PC-9 (cell line): ENCODE results near the gene PSMB2. TPM values are rescaled to one million over a fixed set of nuclear protein-coding genes. Genes with fewer than 3 reads are reported as not detected.

Experiments used
- BruUV-seq: library from RNA; stranded (reverse); fragments of 400-500 nt; replicated peaks from 2 replicates; lab custom pipeline; 2021; lab: Mats Ljungman, UMichigan
- CTCF ChIA-PET: fragments of 300-600 bp; sonication (Branson Sonifier 250); formaldehyde crosslinking; loops from one replicate; lab custom pipeline; 2022; ENCODE audit warnings: antibody characterized with exemption; lab: Charles Lee
- POLR2A ChIA-PET: fragments of 300-600 bp; sonication (Branson Sonifier 250); formaldehyde crosslinking; loops from one replicate; lab custom pipeline; 2022; ENCODE audit warnings: antibody characterized with exemption; ENCODE audit not compliant: unreplicated experiment; lab: Charles Lee
- DNase-seq, 2 experiments: peaks; one replicate each; pipeline versions ENCODE4 v3.0.0 to v3.0.0-alpha.2; 2015 to 2022; ENCODE audit warnings: mixed read lengths in 1 of 2
- H2AFZ ChIP-seq: fragments of 200-600 bp; sonication (generic); 2 replicates; pipeline ENCODE4 v1.8.1; 2017; ENCODE audit warnings: antibody characterized with exemption
- H3F3A ChIP-seq: fragments of 200-600 bp; sonication (generic); 2 replicates; pipeline ENCODE4 v1.8.1; 2017; ENCODE audit warnings: antibody characterized with exemption, mild to moderate bottlenecking, low read depth; ENCODE audit not compliant: insufficient read depth
- H3K27ac ChIP-seq: fragments of 200-600 bp; sonication (generic); 2 replicates; pipeline ENCODE4 v1.6.1; 2016; ENCODE audit warnings: mixed run types
- H3K27me3 ChIP-seq: fragments of 200-600 bp; sonication (generic); 2 replicates; pipeline ENCODE4 v1.6.1; 2016; ENCODE audit warnings: low read depth, mixed run types; ENCODE audit not compliant: insufficient read depth
- H3K36me3 ChIP-seq: fragments of 200-600 bp; sonication (generic); 2 replicates; pipeline ENCODE4 v1.6.1; 2016; ENCODE audit warnings: low read depth, mixed run types
- H3K4me1 ChIP-seq: fragments of 200-600 bp; sonication (generic); replicated peaks from 2 replicates; pipeline ENCODE4 v1.6.1; 2016; ENCODE audit warnings: mixed run types; ENCODE audit not compliant: insufficient read depth
- H3K4me2 ChIP-seq: fragments of 200-600 bp; sonication (generic); 2 replicates; pipeline ENCODE4 v1.6.1; 2017; ENCODE audit warnings: mixed run types
- H3K4me3 ChIP-seq: fragments of 200-600 bp; sonication (generic); 2 replicates; pipeline ENCODE4 v1.6.1; 2016; ENCODE audit warnings: mixed run types
- H3K79me2 ChIP-seq: fragments of 200-600 bp; sonication (generic); 2 replicates; pipeline ENCODE4 v1.6.1; 2017; ENCODE audit warnings: low read depth, mixed run types
- H3K9me2 ChIP-seq: fragments of 200-600 bp; sonication (generic); 2 replicates; pipeline ENCODE4 v1.8.1; 2017; ENCODE audit warnings: mild to moderate bottlenecking; ENCODE audit not compliant: insufficient read depth
- H3K9me3 ChIP-seq: fragments of 200-600 bp; sonication (generic); 2 replicates; pipeline ENCODE4 v1.8.1; 2016; ENCODE audit warnings: low read depth; ENCODE audit not compliant: insufficient read depth
- H4K20me1 ChIP-seq: fragments of 200-600 bp; sonication (generic); 2 replicates; pipeline ENCODE4 v1.8.1; 2017; ENCODE audit not compliant: insufficient read depth
- CTCF ChIP-seq: fragments of 200-600 bp; sonication (generic); conservative IDR thresholded peaks from 2 replicates; pipeline ENCODE4 v1.6.1; 2017; ENCODE audit warnings: mixed run types, antibody characterized with exemption, mild to moderate bottlenecking, moderate library complexity
- EZH2 ChIP-seq: fragments of 200-600 bp; sonication (generic); IDR thresholded peaks from 2 replicates; pipeline ENCODE4 v1.8.0; 2017; ENCODE audit warnings: antibody characterized with exemption, low read depth
- intact Hi-C: fragments of 100-400 bp; cut with micrococcal nuclease; formaldehyde crosslinking; loops from one replicate; pipeline ENCODE4 v1.10.0; 2022; ENCODE audit not compliant: unreplicated experiment
- total RNA-seq: library from RNA; stranded (reverse); gene quantifications from 2 replicates; pipeline ENCODE4 v1.2.3, GENCODE V29; 2021

Gene PSMB2
- total RNA-seq, 1 experiment from 2014 or later = 206 TPM

GRCh38 chr1:35622510-35623178 lies 18.7 kb downstream of the PSMB2 start:
- H3F3A ChIP-seq = peaks cover 5% of the 10 kb centered on the region; the same call in 1 of the 2 replicates
- intact Hi-C loops = no loop called here
- peaks cover 19% of the 10 kb centered on the region for H3K36me3 ChIP-seq
- BruUV-seq = no TSS peak
- no peak overlapping the region for H2AFZ ChIP-seq
- no peaks in the 10 kb centered on the region for H3K4me1 ChIP-seq
- ChIA-PET POLR2A (no interaction called here), CTCF (no interaction called here)
- DNase-seq = no peak
- H3K79me2 ChIP-seq = peaks cover 48% of the 10 kb centered on the region
- H4K20me1 ChIP-seq = peaks cover 71% of the 10 kb centered on the region
- H3K4me2 ChIP-seq = no peak overlapping the region
- no peaks in the 10 kb centered on the region for H3K9me3 ChIP-seq
- no peak overlapping the region for H3K27ac ChIP-seq
- no peaks in the 10 kb centered on the region for H3K27me3 ChIP-seq
- TF ChIP-seq EZH2 (no peak), CTCF (no peak)
- no peaks in the 10 kb centered on the region for H3K9me2 ChIP-seq
- H3K4me3 ChIP-seq = no peak overlapping the region

GRCh38 chr1:35619237-35620121 lies 21.8 kb downstream of the PSMB2 start:
- POLR2A ChIA-PET = interaction anchor here (0.5 kb wide), 1 partner anchor 26 kb away, joined by 7 read pairs; no protein-coding TSS in a partner anchor
- no peak for DNase-seq
- no peaks in the 10 kb centered on the region for H3K4me1 ChIP-seq
- TF ChIP-seq EZH2 (no peak), CTCF (no peak)
- H3K27ac ChIP-seq = no peak overlapping the region
- no peak overlapping the region for H3K4me3 ChIP-seq
- H3K9me2 ChIP-seq = no peaks in the 10 kb centered on the region
- peaks cover 12% of the 10 kb centered on the region for H3K36me3 ChIP-seq
- H3K9me3 ChIP-seq = no peaks in the 10 kb centered on the region
- H4K20me1 ChIP-seq = peaks cover 75% of the 10 kb centered on the region
- H2AFZ ChIP-seq = no peak overlapping the region
- no peak overlapping the region for H3K4me2 ChIP-seq
- CTCF ChIA-PET = interaction anchor here (0.6 kb wide), 1 partner anchor 109 kb away, joined by 4 read pairs; no protein-coding TSS in a partner anchor
- H3K27me3 ChIP-seq = no peaks in the 10 kb centered on the region
- intact Hi-C loops = no loop called here
- peaks cover 62% of the 10 kb centered on the region for H3K79me2 ChIP-seq
- H3F3A ChIP-seq = peaks cover 5% of the 10 kb centered on the region; the same call in 1 of the 2 replicates
- BruUV-seq = no TSS peak

- Histone ChIP-seq H3F3A (no peaks in the 10 kb centered on the region), H3K4me1 (no peaks in the 10 kb centered on the region), H3K27me3 (no peaks in the 10 kb centered on the region), H3K27ac (no peak overlapping the region), H3K36me3 (peaks cover 22% of the 10 kb centered on the region), H4K20me1 (peaks cover 59% of the 10 kb centered on the region), H2AFZ (no peak overlapping the region), H3K9me3 (no peaks in the 10 kb centered on the region), H3K4me3 (no peak overlapping the region), H3K4me2 (no peak overlapping the region), H3K79me2 (peaks cover 77% of the 10 kb centered on the region), H3K9me2 (no peaks in the 10 kb centered on the region)
- CTCF ChIA-PET = interaction anchor here (0.6 kb wide), 1 partner anchor 134 kb away, joined by 3 read pairs; no protein-coding TSS in a partner anchor
- TF ChIP-seq CTCF = no peak
- no peak for TF ChIP-seq EZH2
- intact Hi-C loops = no loop called here
- no TSS peak for BruUV-seq
- DNase-seq = no peak
- POLR2A ChIA-PET = no interaction called here
These were observed 25.9 kb downstream of the PSMB2 start for GRCh38 chr1:35615440-35615839.
